PC-3 (cell line): ENCODE data around the gene SEC22C. TPM values are rescaled to one million over a fixed set of nuclear protein-coding genes. Genes with fewer than 3 reads are reported as not detected.

ENCODE experiments used
- ATAC-seq: fragments of 200-7000 bp; cut with Tn5 transposase; 2 replicates; pipeline ENCODE4 v1.9.1; 2020; ENCODE audit warnings: mild to moderate bottlenecking, moderate library complexity
- BruUV-seq: library from RNA; stranded (reverse); fragments of 400-500 nt; replicated peaks from 2 replicates; lab custom pipeline; 2021; lab: Mats Ljungman, UMichigan
- CTCF ChIA-PET: fragments of 300-600 bp; sonication (Branson Sonifier 250); formaldehyde crosslinking; loops from one replicate; lab custom pipeline; 2022; ENCODE audit warnings: antibody characterized with exemption; lab: Charles Lee
- POLR2A ChIA-PET: fragments of 300-600 bp; sonication (Branson Sonifier 250); formaldehyde crosslinking; loops from one replicate; lab custom pipeline; 2022; ENCODE audit warnings: antibody characterized with exemption; ENCODE audit not compliant: unreplicated experiment; lab: Charles Lee
- DNase-seq: peaks from one replicate; pipeline ENCODE4 v3.0.0-alpha.2; 2015
- H2AFZ ChIP-seq: fragments of 300-600 bp; sonication (generic); 2 replicates; pipeline ENCODE4 v1.6.0; 2016; ENCODE audit warnings: antibody characterized with exemption, low read length
- H3F3A ChIP-seq: fragments of 300-600 bp; sonication (generic); one replicate; pipeline ENCODE4 v1.6.0; 2017; ENCODE audit warnings: antibody characterized with exemption, low read length, control low read depth, mild to moderate bottlenecking; ENCODE audit not compliant: unreplicated experiment
- H3K27ac ChIP-seq: fragments of 300-600 bp; sonication (generic); 2 replicates; pipeline ENCODE4 v1.5.1; 2016; ENCODE audit warnings: mild to moderate bottlenecking, low read length
- H3K27me3 ChIP-seq: fragments of 300-600 bp; sonication (generic); 2 replicates; pipeline ENCODE4 v1.6.1; 2016; ENCODE audit warnings: low read length, mixed read lengths
- H3K36me3 ChIP-seq: fragments of 300-600 bp; sonication (generic); 2 replicates; pipeline ENCODE4 v1.6.1; 2016; ENCODE audit warnings: low read depth, mixed run types, low read length, mixed read lengths
- H3K4me1 ChIP-seq: fragments of 300-600 bp; sonication (generic); 2 replicates; pipeline ENCODE4 v1.5.1; 2016; ENCODE audit warnings: low read length; ENCODE audit not compliant: insufficient read depth
- H3K4me2 ChIP-seq: fragments of 300-600 bp; sonication (generic); 2 replicates; pipeline ENCODE4 v1.6.0; 2016; ENCODE audit warnings: low read length
- H3K4me3 ChIP-seq: fragments of 300-600 bp; sonication (generic); 2 replicates; pipeline ENCODE4 v1.5.1; 2016; ENCODE audit warnings: mild to moderate bottlenecking, low read length, mixed read lengths
- H3K79me2 ChIP-seq: fragments of 300-600 bp; sonication (generic); 2 replicates; pipeline ENCODE4 v1.6.1; 2017; ENCODE audit warnings: low read length, mixed read lengths
- H3K9ac ChIP-seq: fragments of 300-600 bp; sonication (generic); 2 replicates; pipeline ENCODE4 v1.6.0; 2016; ENCODE audit warnings: mild to moderate bottlenecking, low read length
- H3K9me2 ChIP-seq: fragments of 300-600 bp; sonication (generic); replicated peaks from 2 replicates; pipeline ENCODE4 v1.6.1; 2016; ENCODE audit warnings: mixed run types, low read length, mixed read lengths
- H3K9me3 ChIP-seq: fragments of 300-600 bp; sonication (generic); 2 replicates; pipeline ENCODE4 v1.6.1; 2016; ENCODE audit warnings: low read length, mixed read lengths
- H4K20me1 ChIP-seq: fragments of 300-600 bp; sonication (generic); 2 replicates; pipeline ENCODE4 v1.6.1; 2016; ENCODE audit warnings: low read length, mixed read lengths
- EZH2 ChIP-seq: fragments of 300-600 bp; sonication (generic); IDR thresholded peaks from one replicate; pipeline ENCODE4 v1.6.1; 2017; ENCODE audit warnings: antibody characterized with exemption, mild to moderate bottlenecking, low read length; ENCODE audit not compliant: unreplicated experiment
- EZH2phosphoT487 ChIP-seq: fragments of 300-600 bp; sonication (generic); IDR thresholded peaks from 2 replicates; pipeline ENCODE4 v1.6.1; 2018; ENCODE audit warnings: mild to moderate bottlenecking, antibody characterized with exemption, low read length, borderline replicate concordance
- intact Hi-C: fragments of 100-400 bp; cut with micrococcal nuclease; formaldehyde crosslinking; loops from 2 replicates; pipeline ENCODE4 v1.9.0; 2023
- total RNA-seq: library from RNA; depleted of rRNA; stranded (reverse); fragments of >200 nt; gene quantifications from 2 replicates; pipeline ENCODE4 v1.2.3, GENCODE V29; 2014
- TF ChIP-seq, protein P1 (sequence below): fragments of 300-600 bp; sonication (generic); conservative IDR thresholded peaks from 2 replicates; pipeline ENCODE4 v1.5.1; 2017; ENCODE audit warnings: antibody characterized with exemption, low read depth, mild to moderate bottlenecking, low read length

The SEC22C gene
- total RNA-seq, 1 experiment from 2014 or later, result 63.3 TPM

DNA sequence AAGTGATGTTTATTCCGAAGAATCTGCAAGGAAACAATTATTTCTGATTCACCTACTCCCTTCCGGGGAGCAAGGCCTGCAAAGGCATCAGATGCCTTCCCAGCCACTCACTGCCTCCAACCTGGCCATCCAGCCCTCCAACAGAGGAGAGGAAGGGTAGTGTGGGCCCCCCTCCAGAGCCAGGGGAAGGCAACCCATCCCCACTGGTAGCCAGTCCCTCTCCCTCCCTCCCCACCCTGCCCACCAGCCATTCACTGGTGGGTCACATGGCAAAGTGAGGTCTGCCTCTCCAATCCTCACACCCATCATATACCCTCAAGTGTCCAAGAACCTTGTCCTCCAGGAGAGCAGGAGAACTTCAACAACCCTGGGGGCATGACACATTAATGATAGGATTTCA, 81.7 kb downstream of the SEC22C start:
- Histone ChIP-seq H3K9me3 (no peaks in the 10 kb centered on the region), H4K20me1 (no peaks in the 10 kb centered on the region), H3K27ac (no peak overlapping the region), H3K9ac (no peak overlapping the region), H3K4me3 (no peak overlapping the region), H2AFZ (no peak overlapping the region), H3K36me3 (no peaks in the 10 kb centered on the region), H3K9me2 (no peaks in the 10 kb centered on the region), H3K27me3 (no peaks in the 10 kb centered on the region), H3F3A (no peaks in the 10 kb centered on the region), H3K4me2 (no peak overlapping the region), H3K4me1 (peaks cover 14% of the 10 kb centered on the region; the same call in 1 of the 2 replicates), H3K79me2 (no peaks in the 10 kb centered on the region)
- DNase-seq (no peak), ATAC-seq (no peak)
- no peak for TF ChIP-seq EZH2phosphoT487
- TF ChIP-seq, protein P1, sequence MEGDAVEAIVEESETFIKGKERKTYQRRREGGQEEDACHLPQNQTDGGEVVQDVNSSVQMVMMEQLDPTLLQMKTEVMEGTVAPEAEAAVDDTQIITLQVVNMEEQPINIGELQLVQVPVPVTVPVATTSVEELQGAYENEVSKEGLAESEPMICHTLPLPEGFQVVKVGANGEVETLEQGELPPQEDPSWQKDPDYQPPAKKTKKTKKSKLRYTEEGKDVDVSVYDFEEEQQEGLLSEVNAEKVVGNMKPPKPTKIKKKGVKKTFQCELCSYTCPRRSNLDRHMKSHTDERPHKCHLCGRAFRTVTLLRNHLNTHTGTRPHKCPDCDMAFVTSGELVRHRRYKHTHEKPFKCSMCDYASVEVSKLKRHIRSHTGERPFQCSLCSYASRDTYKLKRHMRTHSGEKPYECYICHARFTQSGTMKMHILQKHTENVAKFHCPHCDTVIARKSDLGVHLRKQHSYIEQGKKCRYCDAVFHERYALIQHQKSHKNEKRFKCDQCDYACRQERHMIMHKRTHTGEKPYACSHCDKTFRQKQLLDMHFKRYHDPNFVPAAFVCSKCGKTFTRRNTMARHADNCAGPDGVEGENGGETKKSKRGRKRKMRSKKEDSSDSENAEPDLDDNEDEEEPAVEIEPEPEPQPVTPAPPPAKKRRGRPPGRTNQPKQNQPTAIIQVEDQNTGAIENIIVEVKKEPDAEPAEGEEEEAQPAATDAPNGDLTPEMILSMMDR, result no peak
- intact Hi-C loops, result no loop called here
- no TSS peak for BruUV-seq
- ChIA-PET POLR2A (no interaction called here), CTCF (no interaction called here)

DNA sequence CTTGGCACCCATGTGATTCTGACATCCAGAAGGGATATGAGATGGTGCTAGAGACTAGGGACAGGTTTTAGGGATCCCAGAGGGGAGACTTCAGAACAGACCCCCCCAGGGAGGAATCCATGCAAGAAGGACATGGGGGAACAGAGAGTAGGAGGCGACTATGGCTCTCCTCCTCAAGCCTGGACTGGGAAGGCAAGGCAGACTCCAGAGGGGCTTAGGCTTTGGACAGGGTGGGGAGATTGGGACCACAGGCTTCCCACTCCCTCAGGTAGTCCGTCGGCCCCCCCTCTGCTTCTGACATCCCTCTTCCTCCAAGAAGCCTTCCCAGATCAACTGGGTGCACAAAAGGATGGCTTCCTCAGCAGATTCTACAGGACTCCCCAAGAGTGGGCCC, 82.3 kb downstream of the SEC22C start:
- no TSS peak for BruUV-seq
- H3K9ac ChIP-seq, result no peak overlapping the region

DNA sequence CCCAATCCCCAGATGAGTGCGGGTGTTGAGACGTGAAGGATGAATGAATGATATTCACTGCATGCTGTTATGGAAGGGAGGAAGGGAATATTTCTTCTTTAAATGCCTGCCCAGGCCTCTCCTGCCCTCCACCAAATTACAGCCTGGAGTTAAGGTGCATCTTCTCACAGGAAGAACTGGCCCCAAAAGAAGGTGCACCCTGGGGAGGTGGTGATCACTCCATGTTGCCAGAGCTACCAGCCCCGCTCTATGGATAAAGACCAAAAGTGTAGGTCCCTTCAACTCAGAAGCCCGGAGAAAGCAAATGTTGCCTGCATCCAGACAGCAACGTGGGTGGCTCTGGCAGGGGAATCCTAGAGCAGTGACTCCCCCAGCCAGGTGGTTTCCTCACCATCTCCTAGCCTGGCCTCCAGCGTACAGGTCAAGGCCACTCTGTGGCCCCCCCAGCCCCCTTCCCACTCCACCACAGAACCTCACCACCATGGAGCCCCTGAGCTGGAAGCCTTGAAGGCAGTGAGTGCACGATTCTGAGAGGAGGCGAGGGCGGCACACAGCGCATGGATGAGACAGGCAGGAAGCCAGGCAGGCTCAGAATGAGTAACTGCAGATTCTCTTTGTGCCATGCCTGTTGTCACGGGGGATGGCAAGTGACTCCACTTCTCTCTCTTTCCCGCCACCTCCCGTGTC, 82.8 kb downstream of the SEC22C start:
- Histone ChIP-seq H4K20me1 (no peaks in the 10 kb centered on the region), H3K9ac (no peak overlapping the region), H3F3A (no peaks in the 10 kb centered on the region), H3K27ac (no peak overlapping the region), H3K9me3 (no peaks in the 10 kb centered on the region), H3K27me3 (no peaks in the 10 kb centered on the region), H3K36me3 (no peaks in the 10 kb centered on the region), H3K4me3 (no peak overlapping the region), H3K9me2 (no peaks in the 10 kb centered on the region), H2AFZ (no peak overlapping the region), H3K4me1 (peaks cover 14% of the 10 kb centered on the region; the same call in 1 of the 2 replicates), H3K79me2 (no peaks in the 10 kb centered on the region), H3K4me2 (no peak overlapping the region)
- TF ChIP-seq EZH2 (no peak), EZH2phosphoT487 (no peak)
- TF ChIP-seq, protein P1, result no peak
- ChIA-PET CTCF (no interaction called here), POLR2A (no interaction called here)
- ATAC-seq (no peak), DNase-seq (no peak)
- BruUV-seq, result no TSS peak
- intact Hi-C loops, result no loop called here

More for the DNA sequence above, 82.3 kb downstream of the SEC22C start:
- Histone ChIP-seq H3K79me2 (no peaks in the 10 kb centered on the region), H3K36me3 (no peaks in the 10 kb centered on the region), H3K27me3 (no peaks in the 10 kb centered on the region), H3F3A (no peaks in the 10 kb centered on the region), H3K4me3 (no peak overlapping the region), H3K27ac (no peak overlapping the region), H3K4me2 (no peak overlapping the region), H4K20me1 (no peaks in the 10 kb centered on the region), H3K9me3 (no peaks in the 10 kb centered on the region), H3K9me2 (no peaks in the 10 kb centered on the region), H3K4me1 (peaks cover 14% of the 10 kb centered on the region; the same call in 1 of the 2 replicates), H2AFZ (no peak overlapping the region)
- DNase-seq (no peak), ATAC-seq (no peak)
- ChIA-PET POLR2A (no interaction called here), CTCF (no interaction called here)
- intact Hi-C loops, result no loop called here
- TF ChIP-seq, protein P1, result no peak
- TF ChIP-seq EZH2phosphoT487 (no peak), EZH2 (no peak)
